Right lobe of liver (tissue), 6 donors: ENCODE measurements around the gene PLA2G5. TPM values are rescaled to one million over a fixed set of nuclear protein-coding genes. Genes with fewer than 3 reads are reported as not detected.

ENCODE experiments used
- ATAC-seq, 4 donors: fragments of 200-7000 bp; cut with Tn5 transposase; one replicate each; pipeline ENCODE4 v1.9.1; 2020; ENCODE audit warnings: mild to moderate bottlenecking in 4 of 4, moderate library complexity in 4 of 4
- DNase-seq, 3 donors: peaks; one replicate each; pipeline ENCODE4 v3.0.0-alpha.2; 2020
- H3K27ac ChIP-seq, 3 donors: fragments of 200-600 bp; one replicate each; pipeline ENCODE4 v1.8.0; 2022
- H3K27me3 ChIP-seq, 2 donors: fragments of 200-600 bp; one replicate each; pipeline ENCODE4 v1.8.0; 2022
- H3K36me3 ChIP-seq, 4 donors: fragments of 200-600 bp; sonication (generic) in 1 of 4; one replicate each; pipeline versions ENCODE4 v1.5.1 to v1.8.0; 2017 to 2022; ENCODE audit warnings: control low read depth in 1 of 4
- H3K4me1 ChIP-seq, 4 donors: fragments of 200-600 bp; sonication (generic) in 1 of 4; one replicate each; pipeline versions ENCODE4 v1.5.1 to v1.8.0; 2017 to 2022; ENCODE audit warnings: control low read depth in 1 of 4
- H3K4me3 ChIP-seq, 3 donors: fragments of 200-600 bp; one replicate each; pipeline ENCODE4 v1.8.0; 2022
- H3K9me3 ChIP-seq, 4 donors: fragments of 200-600 bp; sonication (generic) in 1 of 4; one replicate each; pipeline versions ENCODE4 v1.5.1 to v1.8.0; 2017 to 2022; ENCODE audit warnings: control low read depth in 1 of 4
- CTCF ChIP-seq, 4 donors: fragments of 200-600 bp in 3 of 4; fragments of 450-650 bp in 1 of 4; IDR thresholded peaks; one replicate each; pipeline versions ENCODE4 v1.5.1 to v1.8.0; 2016 to 2022; ENCODE audit warnings: antibody characterized with exemption in 4 of 4, mild to moderate bottlenecking in 2 of 4
- POLR2A ChIP-seq: fragments of 450-650 bp; IDR thresholded peaks from one replicate; pipeline ENCODE4 v1.6.1; 2017; ENCODE audit warnings: antibody characterized with exemption, mild to moderate bottlenecking
- WGBS: methylation state at CpG from one replicate; pipeline ENCODE4 v1.1.6; 2018; ENCODE audit warnings: low coverage, low lambda C conversion rate; ENCODE audit not compliant: insufficient coverage; ENCODE audit errors: missing lambda C conversion rate; 5-methylcytosine and 5-hydroxymethylcytosine counted together
- intact Hi-C, 2 donors: fragments of 100-400 bp; cut with DNase I; formaldehyde crosslinking; loops; one replicate each; pipeline versions ENCODE4 v1.11.2 to v1.14.1; 2022
- total RNA-seq, 6 experiments: library from RNA; depleted of rRNA in 2 of 6; stranded (reverse); fragments of >200 nt in 2 of 6; fragmentation: NEBNext Ultra II Directional in 3 of 6; extraction: Animal tissue kit (Norgen Biotek cat#: 25700) in 3 of 6; gene quantifications; one replicate each; pipeline versions ENCODE4 v1.1.0 to v1.2.4, GENCODE V29; 2016 to 2023
- donor health status: DM: no; HTN: yes; CAD: no.
- donor health status: DM: no; HTN: no; CAD: no.
- donor health status: DM: no; HTN: no; CAD: no.
- donor health status: DM: no; HTN: yes; CAD: no.
- donor health status: DM: no; HTN: yes; CAD: no.

The PLA2G5 gene
- total RNA-seq, 6 experiments from 2014 or later = 0.62 to 4.8 (median 3.2) TPM

- no peaks in the 10 kb centered on the region for H3K27me3 ChIP-seq
- no peaks in the 10 kb centered on the region for H3K4me1 ChIP-seq
- ATAC-seq = no peak
- no peak overlapping the region for H3K27ac ChIP-seq
- TF ChIP-seq POLR2A = no peak
- no peaks in the 10 kb centered on the region for H3K9me3 ChIP-seq
- no peak for DNase-seq
- WGBS = 34% methylated on average over 4 of the region's 5 CpGs
- intact Hi-C loops = no loop called here
- no peak overlapping the region for H3K4me3 ChIP-seq
- no peaks in the 10 kb centered on the region for H3K36me3 ChIP-seq
Observed at GRCh38 chr1:20108366-20109123, 38.6 kb downstream of the PLA2G5 start.

GRCh38 chr1:20109223-20109856 is 39.3 kb downstream of the PLA2G5 start:
- intact Hi-C loops = no loop called here
- H3K4me1 ChIP-seq = no peaks in the 10 kb centered on the region
- no peak overlapping the region for H3K4me3 ChIP-seq
- no peaks in the 10 kb centered on the region for H3K27me3 ChIP-seq
- no peaks in the 10 kb centered on the region for H3K9me3 ChIP-seq
- WGBS = no CpG with 5 or more reads among the region's 4 CpGs
- H3K36me3 ChIP-seq = no peaks in the 10 kb centered on the region
- ATAC-seq = no peak
- TF ChIP-seq CTCF (IDR thresholded peaks at IDR 0.05) (no peak), POLR2A (no peak)
- H3K27ac ChIP-seq = no peak overlapping the region
- DNase-seq = no peak

GRCh38 chr1:20110679-20111078 is 40.7 kb downstream of the PLA2G5 start:
- ATAC-seq = no peak
- no peaks in the 10 kb centered on the region for H3K27me3 ChIP-seq
- H3K9me3 ChIP-seq = no peaks in the 10 kb centered on the region
- no peak overlapping the region for H3K27ac ChIP-seq
- DNase-seq = peak in 1 of 3 donors; percentile 14
- H3K36me3 ChIP-seq = no peaks in the 10 kb centered on the region
- H3K4me1 ChIP-seq = no peaks in the 10 kb centered on the region
- H3K4me3 ChIP-seq = no peak overlapping the region
- TF ChIP-seq POLR2A = no peak
- TF ChIP-seq CTCF (IDR thresholded peaks at IDR 0.05) = no peak
- 79% methylated on average over 12 of the region's 12 CpGs for WGBS
- intact Hi-C loops = no loop called here

- Histone ChIP-seq H3K27me3 (no peaks in the 10 kb centered on the region), H3K4me3 (no peak overlapping the region), H3K27ac (no peak overlapping the region), H3K4me1 (no peaks in the 10 kb centered on the region), H3K9me3 (no peaks in the 10 kb centered on the region), H3K36me3 (no peaks in the 10 kb centered on the region)
- DNase-seq (peak in 1 of 3 donors; percentile 14), ATAC-seq (no peak)
- intact Hi-C loops = no loop called here
- TF ChIP-seq CTCF (IDR thresholded peaks at IDR 0.05) = no peak
- TF ChIP-seq POLR2A = no peak
- 90% methylated on average over 5 of the region's 5 CpGs for WGBS
Observed at GRCh38 chr1:20111452-20111851, 41.5 kb downstream of the PLA2G5 start.

GRCh38 chr1:20112279-20113000 is 42.4 kb downstream of the PLA2G5 start:
- H3K4me3 ChIP-seq = no peak overlapping the region
- DNase-seq = peak in 1 of 3 donors; percentile 22
- TF ChIP-seq CTCF (IDR thresholded peaks at IDR 0.05) (no peak), POLR2A (no peak)
- no peaks in the 10 kb centered on the region for H3K27me3 ChIP-seq
- 100% methylated on average over 1 of the region's 3 CpGs for WGBS
- no peak overlapping the region for H3K27ac ChIP-seq
- intact Hi-C loops = no loop called here
- H3K9me3 ChIP-seq = no peaks in the 10 kb centered on the region
- H3K4me1 ChIP-seq = no peaks in the 10 kb centered on the region
- H3K36me3 ChIP-seq = no peaks in the 10 kb centered on the region
- peak in 2 of 4 donors; percentile 12 to 41 for ATAC-seq
